GM21423 (cell line): ENCODE data around the gene UBXN4.
"Not testable (repeated sequence)": the region's sequence is repeated elsewhere in the genome, so short reads cannot be mapped to it uniquely, and the experiment has no call there.

Experiments
- ATAC-seq: cut with Tn5 transposase; IDR thresholded peaks from one replicate; pipeline ENCODE4 v1.9.1; 2021; ENCODE audit warnings: mild to moderate bottlenecking, moderate library complexity; ENCODE audit not compliant: unreplicated experiment

Gene UBXN4, protein sequence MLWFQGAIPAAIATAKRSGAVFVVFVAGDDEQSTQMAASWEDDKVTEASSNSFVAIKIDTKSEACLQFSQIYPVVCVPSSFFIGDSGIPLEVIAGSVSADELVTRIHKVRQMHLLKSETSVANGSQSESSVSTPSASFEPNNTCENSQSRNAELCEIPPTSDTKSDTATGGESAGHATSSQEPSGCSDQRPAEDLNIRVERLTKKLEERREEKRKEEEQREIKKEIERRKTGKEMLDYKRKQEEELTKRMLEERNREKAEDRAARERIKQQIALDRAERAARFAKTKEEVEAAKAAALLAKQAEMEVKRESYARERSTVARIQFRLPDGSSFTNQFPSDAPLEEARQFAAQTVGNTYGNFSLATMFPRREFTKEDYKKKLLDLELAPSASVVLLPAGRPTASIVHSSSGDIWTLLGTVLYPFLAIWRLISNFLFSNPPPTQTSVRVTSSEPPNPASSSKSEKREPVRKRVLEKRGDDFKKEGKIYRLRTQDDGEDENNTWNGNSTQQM

GRCh38 chr2:135741395-135742324 is at the start of gene UBXN4:
Gene UBXN4 (plus strand): TSS chr2:135741855. CDS start chr2:135741930, 75 bp downstream.
- peak; percentile 93 for ATAC-seq

GRCh38 chr2:135694711-135695110 is 46.9 kb upstream of the UBXN4 start:
- no peak for ATAC-seq

DNA sequence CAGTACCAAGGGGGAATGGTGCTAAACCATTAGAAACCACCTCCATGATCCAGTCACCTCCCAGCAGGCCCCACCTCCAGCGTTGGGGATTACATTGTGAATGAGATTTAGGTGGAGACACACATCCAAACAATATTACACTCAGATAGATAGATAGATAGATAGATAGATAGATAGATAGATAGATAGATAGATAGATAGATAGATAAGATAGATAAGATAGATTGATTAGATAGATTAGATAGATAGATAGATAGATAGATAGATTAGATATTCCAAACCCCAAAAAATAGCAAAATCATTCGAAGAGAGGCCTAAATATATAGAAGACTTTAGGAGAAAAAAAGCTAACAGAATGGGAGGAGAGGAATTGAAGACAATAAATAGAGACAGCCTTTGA is 42.8 kb upstream of the UBXN4 start:
- ATAC-seq = no peak

DNA sequence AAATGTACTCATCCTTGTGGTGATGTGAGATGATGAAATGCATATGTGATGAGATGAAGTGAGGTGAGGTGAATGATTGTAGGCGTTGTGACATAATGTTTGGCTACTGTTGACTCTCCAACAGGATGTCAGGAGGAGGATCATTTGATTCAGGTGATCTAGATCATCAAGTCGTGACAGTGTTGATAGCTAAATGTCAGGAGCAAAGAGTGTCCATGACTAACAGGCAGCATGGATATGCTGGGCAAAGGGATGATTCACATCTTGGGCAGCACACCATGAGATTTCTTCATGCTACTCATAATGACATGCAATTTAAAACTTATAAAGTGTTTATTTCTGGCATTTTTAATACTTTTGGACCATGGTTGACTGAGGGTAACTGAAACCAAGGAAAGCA is 40.2 kb upstream of the UBXN4 start:
- ATAC-seq = no peak

- ATAC-seq = no peak
Measured at GRCh38 chr2:135703300-135703699, 38.4 kb upstream of the UBXN4 start.

GRCh38 chr2:135704075-135704474 is 37.6 kb upstream of the UBXN4 start:
- ATAC-seq = not testable (repeated sequence)

DNA sequence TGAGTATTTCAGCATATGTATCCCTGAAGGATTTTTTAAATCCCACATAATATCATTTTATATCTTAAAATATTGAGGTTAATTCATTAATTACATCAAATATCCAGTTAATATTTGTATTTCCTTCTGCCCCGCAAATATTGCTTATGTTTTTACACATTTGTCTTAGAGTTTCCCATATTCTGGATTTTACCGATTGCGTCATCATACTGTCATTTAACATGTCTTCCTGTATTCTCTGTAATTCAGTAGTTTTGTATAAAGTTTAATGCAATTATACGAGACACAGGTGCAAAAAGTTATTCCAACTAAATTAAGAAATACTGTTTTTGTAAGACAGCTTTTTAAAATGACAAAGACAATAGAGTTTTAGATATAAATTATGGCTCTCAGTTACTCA is 33.5 kb upstream of the UBXN4 start:
- ATAC-seq = no peak

GRCh38 chr2:135709992-135710391 is 31.7 kb upstream of the UBXN4 start:
- ATAC-seq = no peak

DNA sequence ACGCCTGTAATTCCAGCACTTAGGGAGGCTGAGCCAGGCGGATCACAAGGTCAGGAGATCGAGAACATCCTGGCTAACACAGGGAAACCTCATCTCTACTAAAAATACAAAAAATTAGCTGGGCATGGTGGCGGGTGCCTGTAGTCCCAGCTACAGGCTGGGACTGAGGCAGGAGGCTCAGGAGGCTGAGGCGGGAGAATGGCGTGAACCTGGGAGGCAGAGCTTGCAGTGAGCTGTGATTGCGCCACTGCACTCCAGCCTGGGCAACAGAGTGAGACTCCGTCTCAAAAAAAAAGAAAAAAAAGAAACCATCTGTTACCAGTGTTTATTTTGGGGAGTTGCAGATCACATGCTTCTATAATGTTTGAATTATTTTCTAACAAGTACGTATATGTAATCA is 26.6 kb upstream of the UBXN4 start:
- ATAC-seq = not testable (repeated sequence)

DNA sequence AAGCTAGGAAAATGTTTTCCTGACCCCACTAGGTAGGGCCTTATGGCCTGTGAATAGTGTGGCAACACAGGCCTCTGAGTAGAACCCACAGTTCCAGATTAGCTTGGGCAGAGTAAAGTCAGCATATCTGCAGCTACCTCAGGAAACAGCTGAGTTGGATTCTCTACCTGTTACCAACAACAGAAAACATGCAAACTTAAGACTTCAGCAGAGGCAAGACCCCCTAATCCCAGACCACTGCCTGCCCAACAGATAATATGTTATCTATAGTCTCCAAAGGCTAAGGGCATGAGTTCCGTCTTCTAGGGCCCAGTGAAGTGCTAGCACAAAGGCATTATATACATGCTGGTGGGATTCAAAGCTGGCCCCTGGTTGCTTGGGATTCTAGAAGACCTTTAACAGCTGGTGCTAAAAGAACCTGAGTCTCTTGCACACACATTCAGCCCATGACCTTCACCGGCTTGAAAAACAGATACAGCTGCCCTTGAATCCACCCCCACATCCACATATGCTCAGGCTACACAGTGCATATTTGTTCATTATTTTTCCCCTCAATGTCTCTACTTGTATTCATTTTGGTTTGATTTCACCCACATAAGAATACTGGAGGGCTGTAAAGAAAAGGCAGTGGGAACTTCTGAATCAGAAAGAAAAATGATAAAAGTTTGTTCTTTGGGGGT is 13.5 kb upstream of the UBXN4 start:
- ATAC-seq = no peak

GRCh38 chr2:135732561-135732960 is 9.1 kb upstream of the UBXN4 start:
- ATAC-seq = no peak

DNA sequence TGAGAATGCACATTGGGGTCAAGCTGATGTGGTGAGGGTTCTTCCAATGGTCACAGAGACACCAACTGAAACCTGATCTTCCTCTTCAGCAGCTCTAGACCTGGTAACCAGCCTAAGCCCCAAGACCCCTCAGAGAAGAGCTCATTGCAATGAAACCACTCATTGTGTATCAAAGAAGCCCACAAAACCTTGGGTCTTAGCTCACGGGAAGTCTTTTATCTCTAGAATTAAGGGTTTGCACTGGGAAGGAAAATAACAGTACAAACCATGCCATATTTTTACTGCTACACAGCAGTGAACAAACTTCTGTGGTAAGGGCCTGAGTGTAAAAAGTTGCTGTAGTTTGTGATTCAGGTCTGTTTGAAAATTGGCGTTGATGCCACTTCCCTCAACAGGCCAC is 8.6 kb upstream of the UBXN4 start:
- no peak for ATAC-seq

- ATAC-seq = no peak
Measured at GRCh38 chr2:135736546-135736945, 5.1 kb upstream of the UBXN4 start.

DNA sequence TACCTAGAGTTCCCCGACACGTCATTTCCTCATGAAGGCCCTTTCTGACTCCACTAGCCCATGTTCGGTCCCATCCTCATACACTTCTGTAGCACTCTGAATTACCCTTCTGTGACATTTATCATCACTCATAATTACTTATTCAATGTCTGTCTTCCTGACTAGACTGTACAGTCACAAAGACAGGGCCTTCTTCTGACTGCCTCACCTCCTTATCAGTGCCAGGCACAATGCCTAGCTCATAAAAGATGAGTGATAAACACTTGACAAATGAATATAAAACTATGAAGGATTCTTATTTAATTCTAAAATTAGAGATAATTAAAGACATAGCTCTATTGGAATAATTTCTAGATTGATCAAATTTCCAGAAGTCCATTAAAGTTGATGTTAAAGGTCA is 1.4 kb upstream of the UBXN4 start:
- ATAC-seq = no peak

GRCh38 chr2:135741043-135741394 is 636 bp upstream of the UBXN4 start:
- no peak for ATAC-seq

GRCh38 chr2:135742325-135742757 is 686 bp downstream of the UBXN4 start:
- ATAC-seq = peak; percentile 18

GRCh38 chr2:135743860-135744259 is 2.2 kb downstream of the UBXN4 start:
- ATAC-seq = no peak

DNA sequence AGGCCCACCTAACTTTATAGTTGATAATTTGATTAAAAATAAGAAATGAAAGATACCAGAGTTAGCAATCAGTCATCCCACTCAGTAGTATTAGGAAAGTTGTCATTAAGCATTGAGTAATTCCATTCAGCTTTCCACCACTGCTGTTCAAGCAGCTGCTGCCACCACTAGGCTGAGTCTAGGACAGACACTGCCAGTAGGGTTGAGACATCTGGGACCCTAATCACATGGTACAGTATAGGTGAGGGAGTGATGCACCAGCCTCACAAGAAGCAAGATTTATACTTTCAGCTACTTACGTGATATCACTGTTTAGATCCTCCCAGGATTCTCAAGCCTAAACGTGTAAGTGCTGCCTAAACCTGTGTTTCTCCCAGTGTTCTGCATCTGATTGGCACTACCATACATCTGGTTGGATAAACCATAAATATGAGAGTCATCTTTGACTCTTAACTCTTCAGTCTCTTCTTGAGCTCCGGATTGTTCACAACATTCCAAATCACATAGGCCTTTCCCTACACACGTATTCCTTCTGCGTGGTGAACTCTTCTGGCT is 3.2 kb downstream of the UBXN4 start:
- no peak for ATAC-seq

- no peak for ATAC-seq
Measured at GRCh38 chr2:135745545-135745944, 3.9 kb downstream of the UBXN4 start.

DNA sequence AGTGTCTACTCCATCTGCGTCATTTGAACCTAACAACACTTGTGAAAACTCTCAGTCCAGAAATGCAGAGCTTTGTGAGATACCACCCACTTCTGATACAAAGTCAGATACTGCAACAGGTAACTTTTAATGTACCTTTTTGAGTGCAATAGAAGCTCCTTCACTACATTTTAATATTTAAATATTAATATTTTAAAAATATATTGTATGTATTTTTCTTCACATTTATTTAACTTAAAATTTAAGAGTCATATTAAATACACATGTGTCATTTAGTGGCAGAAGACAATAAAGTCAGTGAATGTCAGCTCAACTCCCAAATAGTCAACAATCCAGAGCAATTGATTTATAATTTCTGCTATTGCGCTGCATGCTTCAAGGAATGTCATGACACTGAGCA is 13.9 kb downstream of the UBXN4 start:
- no peak for ATAC-seq

DNA sequence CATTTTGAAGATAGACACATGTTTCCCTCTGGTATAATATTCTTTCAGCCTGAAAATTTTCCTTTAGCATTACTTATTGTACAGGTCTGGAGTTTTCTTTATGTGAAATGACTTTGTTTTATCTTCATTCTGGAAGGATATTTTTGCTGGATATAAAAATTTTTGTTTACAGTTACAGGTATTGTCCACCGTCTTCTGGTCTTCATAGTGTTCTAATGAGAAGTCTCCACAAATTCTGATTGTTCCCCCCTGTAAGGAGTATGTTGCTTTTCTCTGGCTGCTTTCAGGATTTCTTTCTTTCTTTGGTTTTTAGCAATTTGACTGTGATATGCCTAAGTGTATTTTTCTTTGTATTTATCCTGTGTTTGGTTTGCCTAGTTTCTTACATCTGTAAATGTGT is 15.0 kb downstream of the UBXN4 start:
- ATAC-seq = no peak
